GM12872 (cell line): ENCODE measurements around the gene TMEM271.

Source experiments
- TF ChIP-seq, protein P1 (sequence below): IDR thresholded peaks from 3 replicates; pipeline ENCODE4 v1.5.1; 2011; ENCODE audit warnings: low read depth, mild to moderate bottlenecking, low read length, moderate library complexity; ENCODE audit not compliant: insufficient read depth

TMEM271 gene

DNA sequence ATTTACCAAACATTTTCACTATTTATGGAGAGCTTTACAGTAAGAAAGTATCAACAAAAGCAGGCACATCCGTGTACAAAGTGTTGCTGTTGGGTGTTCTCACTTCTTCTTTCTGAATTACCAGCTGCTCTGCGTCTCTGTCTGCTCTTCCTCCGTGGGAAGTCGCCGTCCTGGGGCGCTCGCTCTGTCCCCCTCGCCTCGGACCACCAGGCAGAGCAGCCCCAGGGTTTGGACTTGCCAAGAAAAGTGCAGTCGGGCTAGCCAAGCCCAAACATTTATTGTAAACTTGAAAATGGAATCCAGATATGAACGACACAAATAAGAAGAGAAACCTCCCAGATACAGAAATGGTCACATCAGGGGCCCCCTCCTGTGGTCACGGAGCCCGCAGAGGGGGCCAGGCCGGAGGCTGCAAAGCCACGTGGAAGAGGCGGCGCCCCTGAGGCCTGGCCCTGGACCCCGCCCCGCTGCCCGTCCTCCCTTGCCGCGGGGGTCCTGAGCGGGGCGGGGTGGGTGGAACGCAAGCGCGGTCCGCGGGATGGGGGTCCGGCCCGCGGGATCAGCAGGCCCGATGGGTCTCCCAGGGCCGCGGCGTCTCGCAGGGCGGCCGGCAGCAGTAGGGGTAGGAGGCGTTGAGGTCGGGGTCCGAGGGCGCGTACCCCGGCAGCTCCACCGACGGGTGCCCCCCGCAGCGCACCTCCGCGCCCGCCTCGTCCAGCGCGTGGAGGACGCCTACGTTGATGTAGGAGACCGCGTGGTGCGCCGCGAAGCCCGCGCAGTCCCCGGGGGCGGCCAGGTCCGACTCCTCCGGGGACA lies 1.5 kb downstream of the TMEM271 start:
- TF ChIP-seq, protein P1, sequence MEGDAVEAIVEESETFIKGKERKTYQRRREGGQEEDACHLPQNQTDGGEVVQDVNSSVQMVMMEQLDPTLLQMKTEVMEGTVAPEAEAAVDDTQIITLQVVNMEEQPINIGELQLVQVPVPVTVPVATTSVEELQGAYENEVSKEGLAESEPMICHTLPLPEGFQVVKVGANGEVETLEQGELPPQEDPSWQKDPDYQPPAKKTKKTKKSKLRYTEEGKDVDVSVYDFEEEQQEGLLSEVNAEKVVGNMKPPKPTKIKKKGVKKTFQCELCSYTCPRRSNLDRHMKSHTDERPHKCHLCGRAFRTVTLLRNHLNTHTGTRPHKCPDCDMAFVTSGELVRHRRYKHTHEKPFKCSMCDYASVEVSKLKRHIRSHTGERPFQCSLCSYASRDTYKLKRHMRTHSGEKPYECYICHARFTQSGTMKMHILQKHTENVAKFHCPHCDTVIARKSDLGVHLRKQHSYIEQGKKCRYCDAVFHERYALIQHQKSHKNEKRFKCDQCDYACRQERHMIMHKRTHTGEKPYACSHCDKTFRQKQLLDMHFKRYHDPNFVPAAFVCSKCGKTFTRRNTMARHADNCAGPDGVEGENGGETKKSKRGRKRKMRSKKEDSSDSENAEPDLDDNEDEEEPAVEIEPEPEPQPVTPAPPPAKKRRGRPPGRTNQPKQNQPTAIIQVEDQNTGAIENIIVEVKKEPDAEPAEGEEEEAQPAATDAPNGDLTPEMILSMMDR, result no peak

DNA sequence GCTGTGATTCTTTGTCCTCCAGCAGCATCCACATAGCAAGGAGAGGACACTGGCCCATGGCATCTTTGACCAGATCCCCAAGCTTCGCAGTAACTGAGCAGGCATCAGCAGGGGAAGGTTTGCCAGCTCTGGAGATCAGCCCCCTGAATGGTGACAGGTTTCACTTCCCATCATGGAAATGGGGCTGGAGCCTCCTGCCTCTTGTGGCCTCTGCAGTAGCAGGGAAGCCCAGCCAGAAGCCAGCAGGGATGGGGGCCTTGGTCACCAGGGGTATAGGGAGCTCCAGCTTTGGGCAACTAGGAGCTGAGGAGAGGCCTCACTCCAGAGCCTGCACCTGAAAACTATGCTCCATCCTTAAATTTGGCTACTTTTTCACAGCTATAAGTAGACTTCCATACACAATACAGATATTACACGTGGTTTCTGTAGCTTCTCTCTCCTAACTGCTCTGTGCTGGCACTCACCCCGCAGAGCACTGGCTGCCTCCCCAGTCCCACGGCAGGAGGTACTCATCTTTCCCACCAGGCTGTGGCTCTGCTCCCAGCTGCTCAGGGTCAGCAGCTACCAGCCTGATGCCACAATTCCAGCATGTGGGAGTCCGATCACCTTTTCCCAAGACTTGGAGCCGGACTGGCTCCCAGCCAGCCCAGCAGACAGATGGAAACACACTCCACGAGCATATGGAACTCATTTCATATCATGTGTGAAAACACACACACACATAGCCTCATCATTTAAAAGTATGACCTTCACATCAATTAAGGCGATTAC lies 2.8 kb downstream of the TMEM271 start:
- TF ChIP-seq, protein P1, result no peak

DNA sequence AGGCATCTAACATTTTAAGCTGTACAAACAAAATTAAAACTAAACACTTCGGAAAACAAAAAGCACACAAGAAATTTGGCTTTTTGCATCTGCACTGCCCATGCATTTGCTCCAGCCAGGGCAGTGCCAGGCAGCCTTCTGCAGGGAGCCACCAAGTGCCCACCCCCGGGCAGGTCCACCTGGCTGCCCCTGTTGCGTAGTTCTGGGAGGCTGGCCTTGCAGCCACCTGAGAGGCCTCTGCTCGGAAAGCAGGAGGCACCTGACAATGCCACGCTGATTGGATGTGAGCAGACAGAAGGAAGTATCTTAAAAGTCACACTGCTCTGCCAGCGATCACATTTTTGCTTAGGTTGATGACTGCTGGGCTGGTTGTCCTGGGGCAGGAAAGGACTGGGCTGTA lies 3.5 kb downstream of the TMEM271 start:
- TF ChIP-seq, protein P1, result no peak

DNA sequence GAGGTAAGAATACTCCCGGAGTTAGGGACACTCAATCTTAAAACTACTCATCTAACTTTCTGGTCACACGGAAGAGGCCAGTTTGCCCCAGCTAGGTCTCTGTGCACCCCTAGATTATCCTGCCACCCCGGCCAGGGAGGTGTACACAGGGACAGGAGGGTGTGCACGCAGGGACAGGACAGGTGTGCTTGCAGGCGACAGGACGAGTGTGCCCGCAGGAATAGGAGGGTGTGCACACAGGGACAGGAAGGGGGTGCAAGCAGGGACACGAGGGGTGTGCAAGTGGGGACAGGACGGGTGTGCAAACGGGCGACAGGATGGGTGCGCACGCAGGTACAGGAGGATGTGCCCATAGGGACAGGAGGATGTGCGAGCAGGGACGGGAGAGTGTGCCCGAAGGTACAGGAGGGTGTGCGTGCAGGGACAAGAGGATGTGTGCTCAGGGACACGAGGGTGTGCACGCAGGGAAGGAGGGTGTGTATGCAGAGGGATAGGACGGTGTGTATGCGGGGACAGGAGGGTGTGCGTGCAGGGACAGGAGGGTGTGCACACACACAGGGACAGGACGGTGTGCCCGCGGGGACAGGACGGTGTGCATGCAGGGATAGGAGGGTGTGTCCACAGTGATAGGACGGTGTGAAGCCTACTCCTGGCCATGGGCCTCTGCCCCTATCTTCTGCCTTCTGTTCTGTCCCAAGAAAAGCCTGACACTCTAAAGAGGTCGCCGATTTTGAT lies 4.1 kb downstream of the TMEM271 start:
- TF ChIP-seq, protein P1, result no peak

DNA sequence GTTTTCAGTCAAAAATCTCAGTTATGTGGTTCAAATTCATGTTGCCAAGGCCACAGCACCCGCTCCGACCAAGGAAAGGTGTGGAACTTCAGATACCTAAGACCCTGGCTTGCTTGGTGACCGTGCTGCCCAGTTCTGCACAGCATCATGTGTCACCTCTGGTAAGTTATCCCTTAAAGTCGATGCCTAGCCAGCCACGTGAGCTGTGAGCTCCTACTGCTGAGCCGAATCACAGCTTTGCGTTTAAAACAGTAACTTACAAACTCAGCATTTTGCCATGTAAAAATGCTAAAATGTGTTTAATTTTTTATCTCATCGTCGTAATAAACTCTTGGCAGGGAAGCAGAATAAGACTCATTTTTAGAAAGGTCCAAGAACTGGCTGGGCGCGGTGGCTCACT lies 5.3 kb downstream of the TMEM271 start:
- TF ChIP-seq, protein P1, result no peak

DNA sequence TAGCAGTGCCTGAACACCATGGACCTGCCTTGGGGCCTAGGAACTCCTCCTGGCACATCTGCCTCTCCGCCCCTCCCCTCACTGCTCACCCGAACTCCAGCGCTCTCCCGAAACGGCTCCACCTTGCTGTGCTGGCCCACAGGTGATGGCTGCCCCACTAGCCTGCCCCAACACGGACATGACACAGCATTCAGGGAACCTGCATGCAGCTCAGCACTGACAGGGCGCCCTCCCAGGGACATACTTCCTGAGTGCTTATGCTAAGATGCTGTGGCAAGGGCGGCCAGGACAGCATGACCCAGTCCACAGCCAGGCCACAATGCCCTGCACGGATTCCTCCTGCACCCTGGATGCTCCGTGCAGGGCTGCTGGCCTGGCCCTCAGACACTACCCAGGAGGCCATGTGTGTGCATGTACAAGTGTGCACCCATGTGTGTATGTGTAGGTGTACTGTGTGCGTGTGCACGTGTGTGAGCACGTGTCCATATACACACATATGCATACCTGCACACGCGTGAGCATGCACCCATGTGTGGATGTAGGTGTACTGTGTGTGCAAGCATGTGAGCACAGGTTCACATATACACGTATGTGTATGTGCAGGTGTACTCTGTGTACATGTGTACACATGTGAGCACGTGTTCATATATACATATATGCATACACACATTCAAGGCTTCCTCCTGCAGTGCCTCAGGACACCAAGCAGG lies 6.0 kb downstream of the TMEM271 start:
- TF ChIP-seq, protein P1, result no peak

DNA sequence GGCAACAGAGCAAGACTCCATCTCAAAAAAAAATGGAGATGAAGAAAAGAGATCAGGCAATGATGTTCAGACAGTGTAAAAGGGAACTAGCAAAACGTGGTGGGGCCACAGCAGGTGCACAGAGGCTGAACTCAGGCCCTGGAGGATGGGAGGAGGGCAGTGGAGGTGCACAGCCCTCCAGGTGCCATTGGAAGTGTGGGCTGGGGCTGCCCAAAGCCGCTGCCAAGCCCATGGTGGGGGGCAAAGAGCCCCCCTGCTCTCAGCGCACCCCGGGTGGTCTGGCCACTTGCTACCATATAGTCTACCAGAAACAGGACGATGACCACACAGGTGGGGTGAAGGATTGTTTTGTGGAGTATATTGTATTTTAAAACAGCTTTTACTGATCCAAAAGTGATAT lies 7.1 kb downstream of the TMEM271 start:
- TF ChIP-seq, protein P1, result no peak
